GM23338 (cell line): Measurements from ENCODE around the gene PPP1CB. TPM values are rescaled to one million over a fixed set of nuclear protein-coding genes. Genes with fewer than 3 reads are reported as not detected.

ENCODE experiments used
- ATAC-seq: fragments of 200-7000 bp; cut with Tn5 transposase; 3 replicates; pipeline ENCODE4 v1.9.1; 2020
- DNase-seq: peaks from one replicate; pipeline ENCODE4 v3.0.0-alpha.2; 2015; ENCODE audit warnings: low spot score
- H2AFZ ChIP-seq: fragments of 200-600 bp; sonication (generic); 2 replicates; pipeline ENCODE4 v1.8.0; 2016; ENCODE audit warnings: antibody characterized with exemption, mild to moderate bottlenecking, moderate library complexity
- H3F3A ChIP-seq: fragments of 200-600 bp; sonication (generic); replicated peaks from 2 replicates; pipeline ENCODE4 v1.8.0; 2017; ENCODE audit warnings: antibody characterized with exemption, mixed run types, low read depth
- H3K27ac ChIP-seq: fragments of 200-600 bp; sonication (generic); 2 replicates; pipeline ENCODE4 v1.6.1; 2016; ENCODE audit warnings: low read depth
- H3K27me3 ChIP-seq: fragments of 200-600 bp; sonication (generic); 2 replicates; pipeline ENCODE4 v1.8.0; 2016; ENCODE audit warnings: mild to moderate bottlenecking, mixed run types, moderate library complexity; ENCODE audit not compliant: insufficient read depth
- H3K36me3 ChIP-seq: fragments of 200-600 bp; sonication (generic); 2 replicates; pipeline ENCODE4 v1.8.0; 2016; ENCODE audit warnings: mild to moderate bottlenecking; ENCODE audit not compliant: insufficient read depth
- H3K4me1 ChIP-seq: fragments of 200-600 bp; sonication (generic); 2 replicates; pipeline ENCODE4 v1.8.0; 2016; ENCODE audit warnings: mild to moderate bottlenecking, moderate library complexity; ENCODE audit not compliant: insufficient read depth
- H3K4me2 ChIP-seq: fragments of 200-600 bp; sonication (generic); 2 replicates; pipeline ENCODE4 v1.7.1; 2017; ENCODE audit warnings: mixed run types
- H3K4me3 ChIP-seq: fragments of 200-600 bp; sonication (generic); 2 replicates; pipeline ENCODE4 v1.6.1; 2016; ENCODE audit warnings: mixed run types
- H3K79me2 ChIP-seq: fragments of 200-600 bp; sonication (generic); replicated peaks from 2 replicates; pipeline ENCODE4 v1.8.0; 2017; ENCODE audit warnings: mild to moderate bottlenecking; ENCODE audit not compliant: insufficient read depth
- H3K9me2 ChIP-seq: fragments of 200-600 bp; sonication (generic); 2 replicates; pipeline ENCODE4 v1.8.0; 2017; ENCODE audit not compliant: insufficient read depth
- H4K20me1 ChIP-seq: fragments of 200-600 bp; sonication (generic); replicated peaks from 2 replicates; pipeline ENCODE4 v1.8.0; 2017; ENCODE audit warnings: mild to moderate bottlenecking; ENCODE audit not compliant: insufficient read depth
- H3K27ac Mint-ChIP-seq: 2 replicates; pipeline ENCODE4 v1.8.0; 2020; ENCODE audit warnings: inconsistent platforms, mild to moderate bottlenecking, moderate library complexity, mixed read lengths
- H3K27me3 Mint-ChIP-seq: 3 replicates; pipeline ENCODE4 v1.8.0; 2022; ENCODE audit warnings: low read depth, mild to moderate bottlenecking, moderate library complexity, mixed read lengths, inconsistent platforms; ENCODE audit not compliant: insufficient read depth, poor library complexity
- H3K36me3 Mint-ChIP-seq: 3 replicates; pipeline ENCODE4 v1.8.0; 2021; ENCODE audit warnings: low read depth, mild to moderate bottlenecking, inconsistent platforms, moderate library complexity, mixed read lengths
- H3K4me1 Mint-ChIP-seq: 3 replicates; pipeline ENCODE4 v1.8.0; 2020; ENCODE audit warnings: mild to moderate bottlenecking, inconsistent platforms, mixed read lengths
- H3K4me3 Mint-ChIP-seq: 3 replicates; pipeline ENCODE4 v1.8.0; 2021; ENCODE audit warnings: moderate library complexity, mild to moderate bottlenecking, inconsistent platforms, mixed read lengths
- H3K9me3 Mint-ChIP-seq: 3 replicates; pipeline ENCODE4 v1.8.0; 2020; ENCODE audit warnings: moderate library complexity, mild to moderate bottlenecking, inconsistent platforms, mixed read lengths
- CREB1 ChIP-seq: fragments of 250-450 bp; sonication (Bioruptor Pico); IDR thresholded peaks from 2 replicates; pipeline ENCODE4 v1.5.0; 2020; ENCODE audit warnings: low read depth, mild to moderate bottlenecking, moderate library complexity
- EZH2 ChIP-seq: fragments of 200-600 bp; sonication (generic); IDR thresholded peaks from one replicate; pipeline ENCODE4 v1.8.0; 2017; ENCODE audit warnings: antibody characterized with exemption, mild to moderate bottlenecking, low read depth; ENCODE audit not compliant: unreplicated experiment
- EZH2phosphoT487 ChIP-seq: fragments of 200-600 bp; sonication (generic); IDR thresholded peaks from one replicate; pipeline ENCODE4 v1.8.1; 2018; ENCODE audit warnings: antibody characterized with exemption; ENCODE audit not compliant: unreplicated experiment
- JUNB ChIP-seq: IDR thresholded peaks from one replicate; pipeline ENCODE4 v1.6.1; 2016; ENCODE audit warnings: antibody characterized with exemption; ENCODE audit not compliant: unreplicated experiment
- NANOG ChIP-seq: IDR thresholded peaks from 2 replicates; pipeline ENCODE4 v1.6.1; 2016; ENCODE audit warnings: antibody characterized with exemption, borderline replicate concordance
- POLR2AphosphoS5 ChIP-seq: IDR thresholded peaks from 2 replicates; pipeline ENCODE4 v1.6.1; 2016; ENCODE audit warnings: antibody characterized with exemption, low read depth
- STAT1 ChIP-seq: IDR thresholded peaks from one replicate; pipeline ENCODE4 v1.6.1; 2016; ENCODE audit warnings: antibody characterized with exemption; ENCODE audit not compliant: unreplicated experiment
- ZNF114 ChIP-seq: fragments of 250-450 bp; sonication (Bioruptor Pico); IDR thresholded peaks from 2 replicates; pipeline ENCODE4 v1.5.0; 2020; ENCODE audit warnings: mild to moderate bottlenecking, moderate library complexity
- ZNF331 ChIP-seq: fragments of 250-450 bp; sonication (Bioruptor Pico); IDR thresholded peaks from 2 replicates; pipeline ENCODE4 v1.5.0; 2020; ENCODE audit warnings: low read depth, mild to moderate bottlenecking, moderate library complexity
- polyA plus RNA-seq: library from polyadenylated mRNA; unstranded; fragments of >200 nt; fragmentation: Nextera tagmentation; extraction: Ambion mirVana; gene quantifications from 2 replicates; pipeline ENCODE4 v1.2.1, GENCODE V29; 2016
- total RNA-seq: library from RNA; depleted of rRNA; stranded (reverse); fragments of >200 nt; shearing (Covaris generic); gene quantifications from 2 replicates; pipeline ENCODE4 v1.2.3, GENCODE V29; 2014
- TF ChIP-seq, protein P1 (sequence below): fragments of 250-450 bp; sonication (Bioruptor Pico); IDR thresholded peaks from 2 replicates; pipeline ENCODE4 v1.5.0; 2020; ENCODE audit warnings: mild to moderate bottlenecking, moderate library complexity
- TF ChIP-seq, protein P2 (sequence below): IDR thresholded peaks from one replicate; pipeline ENCODE4 v1.6.1; 2018; ENCODE audit warnings: antibody characterized with exemption; ENCODE audit not compliant: unreplicated experiment
- TF ChIP-seq, protein P3 (sequence below): IDR thresholded peaks from 2 replicates; pipeline ENCODE4 v1.6.1; 2016; ENCODE audit warnings: antibody characterized with exemption
- TF ChIP-seq, protein P4 (sequence below), 2 experiments: fragments of 200-600 bp in 1 of 2; sonication (generic) in 1 of 2; conservative IDR thresholded peaks; 2 replicates each; pipeline versions ENCODE4 v1.5.1 to v1.6.1; 2016 to 2017; ENCODE audit warnings: antibody characterized with exemption in 2 of 2, low read depth in 2 of 2, mild to moderate bottlenecking in 2 of 2, moderate library complexity in 1 of 2

PPP1CB gene
- total and polyA plus RNA-seq, 2 experiments from 2014 or later = 103 to 118 TPM

DNA sequence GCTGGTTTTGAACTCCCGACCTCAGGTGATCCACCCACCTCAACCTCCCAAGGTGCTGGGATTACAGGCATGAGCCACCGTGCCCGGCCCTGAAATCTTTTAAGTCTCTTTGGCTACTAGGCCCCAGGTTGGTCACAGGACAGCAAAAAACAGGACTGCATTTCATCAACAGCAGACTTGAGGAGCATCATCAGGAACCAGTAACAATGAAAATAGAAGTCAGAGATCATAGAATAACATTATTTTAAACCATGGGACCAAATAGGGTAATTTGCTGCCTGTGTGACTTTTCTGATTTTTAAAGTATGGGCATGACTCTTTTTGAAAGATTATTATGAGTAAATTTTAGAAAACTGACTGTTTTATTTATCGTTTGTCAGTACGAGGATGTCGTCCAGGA is 24.8 kb downstream of the PPP1CB start:
- Mint-ChIP-seq H3K9me3 (no peaks in the 10 kb centered on the region), H3K27ac (no peak overlapping the region; the same call in 1 of the 2 replicates), H3K4me1 (no peaks in the 10 kb centered on the region), H3K27me3 (no peaks in the 10 kb centered on the region), H3K36me3 (peaks cover 36% of the 10 kb centered on the region; the same call in 2 of the 3 replicates), H3K4me3 (no peak overlapping the region)
- no peak for ATAC-seq
- Histone ChIP-seq H3K9me2 (no peaks in the 10 kb centered on the region), H3K27me3 (no peaks in the 10 kb centered on the region), H3K79me2 (peaks cover 64% of the 10 kb centered on the region), H3K4me2 (no peak overlapping the region), H2AFZ (no peak overlapping the region), H3F3A (no peaks in the 10 kb centered on the region), H3K36me3 (peaks cover 10% of the 10 kb centered on the region), H3K27ac (no peak overlapping the region), H4K20me1 (peaks cover 27% of the 10 kb centered on the region), H3K4me3 (no peak overlapping the region), H3K4me1 (no peaks in the 10 kb centered on the region)
- no peak for DNase-seq
- TF ChIP-seq ZNF331 (CRISPR knock-in tag) = no peak
- TF ChIP-seq, protein P1, sequence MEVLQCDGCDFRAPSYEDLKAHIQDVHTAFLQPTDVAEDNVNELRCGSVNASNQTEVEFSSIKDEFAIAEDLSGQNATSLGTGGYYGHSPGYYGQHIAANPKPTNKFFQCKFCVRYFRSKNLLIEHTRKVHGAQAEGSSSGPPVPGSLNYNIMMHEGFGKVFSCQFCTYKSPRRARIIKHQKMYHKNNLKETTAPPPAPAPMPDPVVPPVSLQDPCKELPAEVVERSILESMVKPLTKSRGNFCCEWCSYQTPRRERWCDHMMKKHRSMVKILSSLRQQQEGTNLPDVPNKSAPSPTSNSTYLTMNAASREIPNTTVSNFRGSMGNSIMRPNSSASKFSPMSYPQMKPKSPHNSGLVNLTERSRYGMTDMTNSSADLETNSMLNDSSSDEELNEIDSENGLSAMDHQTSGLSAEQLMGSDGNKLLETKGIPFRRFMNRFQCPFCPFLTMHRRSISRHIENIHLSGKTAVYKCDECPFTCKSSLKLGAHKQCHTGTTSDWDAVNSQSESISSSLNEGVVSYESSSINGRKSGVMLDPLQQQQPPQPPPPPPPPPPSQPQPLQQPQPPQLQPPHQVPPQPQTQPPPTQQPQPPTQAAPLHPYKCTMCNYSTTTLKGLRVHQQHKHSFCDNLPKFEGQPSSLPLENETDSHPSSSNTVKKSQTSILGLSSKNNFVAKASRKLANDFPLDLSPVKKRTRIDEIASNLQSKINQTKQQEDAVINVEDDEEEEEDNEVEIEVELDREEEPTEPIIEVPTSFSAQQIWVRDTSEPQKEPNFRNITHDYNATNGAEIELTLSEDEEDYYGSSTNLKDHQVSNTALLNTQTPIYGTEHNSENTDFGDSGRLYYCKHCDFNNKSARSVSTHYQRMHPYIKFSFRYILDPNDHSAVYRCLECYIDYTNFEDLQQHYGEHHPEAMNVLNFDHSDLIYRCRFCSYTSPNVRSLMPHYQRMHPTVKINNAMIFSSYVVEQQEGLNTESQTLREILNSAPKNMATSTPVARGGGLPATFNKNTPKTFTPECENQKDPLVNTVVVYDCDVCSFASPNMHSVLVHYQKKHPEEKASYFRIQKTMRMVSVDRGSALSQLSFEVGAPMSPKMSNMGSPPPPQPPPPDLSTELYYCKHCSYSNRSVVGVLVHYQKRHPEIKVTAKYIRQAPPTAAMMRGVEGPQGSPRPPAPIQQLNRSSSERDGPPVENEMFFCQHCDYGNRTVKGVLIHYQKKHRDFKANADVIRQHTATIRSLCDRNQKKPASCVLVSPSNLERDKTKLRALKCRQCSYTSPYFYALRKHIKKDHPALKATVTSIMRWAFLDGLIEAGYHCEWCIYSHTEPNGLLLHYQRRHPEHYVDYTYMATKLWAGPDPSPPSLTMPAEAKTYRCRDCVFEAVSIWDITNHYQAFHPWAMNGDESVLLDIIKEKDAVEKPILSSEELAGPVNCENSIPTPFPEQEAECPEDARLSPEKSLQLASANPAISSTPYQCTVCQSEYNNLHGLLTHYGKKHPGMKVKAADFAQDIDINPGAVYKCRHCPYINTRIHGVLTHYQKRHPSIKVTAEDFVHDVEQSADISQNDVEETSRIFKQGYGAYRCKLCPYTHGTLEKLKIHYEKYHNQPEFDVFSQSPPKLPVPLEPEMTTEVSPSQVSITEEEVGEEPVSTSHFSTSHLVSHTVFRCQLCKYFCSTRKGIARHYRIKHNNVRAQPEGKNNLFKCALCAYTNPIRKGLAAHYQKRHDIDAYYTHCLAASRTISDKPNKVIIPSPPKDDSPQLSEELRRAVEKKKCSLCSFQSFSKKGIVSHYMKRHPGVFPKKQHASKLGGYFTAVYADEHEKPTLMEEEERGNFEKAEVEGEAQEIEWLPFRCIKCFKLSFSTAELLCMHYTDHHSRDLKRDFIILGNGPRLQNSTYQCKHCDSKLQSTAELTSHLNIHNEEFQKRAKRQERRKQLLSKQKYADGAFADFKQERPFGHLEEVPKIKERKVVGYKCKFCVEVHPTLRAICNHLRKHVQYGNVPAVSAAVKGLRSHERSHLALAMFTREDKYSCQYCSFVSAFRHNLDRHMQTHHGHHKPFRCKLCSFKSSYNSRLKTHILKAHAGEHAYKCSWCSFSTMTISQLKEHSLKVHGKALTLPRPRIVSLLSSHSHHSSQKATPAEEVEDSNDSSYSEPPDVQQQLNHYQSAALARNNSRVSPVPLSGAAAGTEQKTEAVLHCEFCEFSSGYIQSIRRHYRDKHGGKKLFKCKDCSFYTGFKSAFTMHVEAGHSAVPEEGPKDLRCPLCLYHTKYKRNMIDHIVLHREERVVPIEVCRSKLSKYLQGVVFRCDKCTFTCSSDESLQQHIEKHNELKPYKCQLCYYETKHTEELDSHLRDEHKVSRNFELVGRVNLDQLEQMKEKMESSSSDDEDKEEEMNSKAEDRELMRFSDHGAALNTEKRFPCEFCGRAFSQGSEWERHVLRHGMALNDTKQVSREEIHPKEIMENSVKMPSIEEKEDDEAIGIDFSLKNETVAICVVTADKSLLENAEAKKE (CRISPR knock-in tag) = no peak
- TF ChIP-seq CREB1 (CRISPR knock-in tag) = no peak
- no peak for TF ChIP-seq JUNB
- no peak for TF ChIP-seq ZNF114 (CRISPR knock-in tag)
- TF ChIP-seq, protein P2, sequence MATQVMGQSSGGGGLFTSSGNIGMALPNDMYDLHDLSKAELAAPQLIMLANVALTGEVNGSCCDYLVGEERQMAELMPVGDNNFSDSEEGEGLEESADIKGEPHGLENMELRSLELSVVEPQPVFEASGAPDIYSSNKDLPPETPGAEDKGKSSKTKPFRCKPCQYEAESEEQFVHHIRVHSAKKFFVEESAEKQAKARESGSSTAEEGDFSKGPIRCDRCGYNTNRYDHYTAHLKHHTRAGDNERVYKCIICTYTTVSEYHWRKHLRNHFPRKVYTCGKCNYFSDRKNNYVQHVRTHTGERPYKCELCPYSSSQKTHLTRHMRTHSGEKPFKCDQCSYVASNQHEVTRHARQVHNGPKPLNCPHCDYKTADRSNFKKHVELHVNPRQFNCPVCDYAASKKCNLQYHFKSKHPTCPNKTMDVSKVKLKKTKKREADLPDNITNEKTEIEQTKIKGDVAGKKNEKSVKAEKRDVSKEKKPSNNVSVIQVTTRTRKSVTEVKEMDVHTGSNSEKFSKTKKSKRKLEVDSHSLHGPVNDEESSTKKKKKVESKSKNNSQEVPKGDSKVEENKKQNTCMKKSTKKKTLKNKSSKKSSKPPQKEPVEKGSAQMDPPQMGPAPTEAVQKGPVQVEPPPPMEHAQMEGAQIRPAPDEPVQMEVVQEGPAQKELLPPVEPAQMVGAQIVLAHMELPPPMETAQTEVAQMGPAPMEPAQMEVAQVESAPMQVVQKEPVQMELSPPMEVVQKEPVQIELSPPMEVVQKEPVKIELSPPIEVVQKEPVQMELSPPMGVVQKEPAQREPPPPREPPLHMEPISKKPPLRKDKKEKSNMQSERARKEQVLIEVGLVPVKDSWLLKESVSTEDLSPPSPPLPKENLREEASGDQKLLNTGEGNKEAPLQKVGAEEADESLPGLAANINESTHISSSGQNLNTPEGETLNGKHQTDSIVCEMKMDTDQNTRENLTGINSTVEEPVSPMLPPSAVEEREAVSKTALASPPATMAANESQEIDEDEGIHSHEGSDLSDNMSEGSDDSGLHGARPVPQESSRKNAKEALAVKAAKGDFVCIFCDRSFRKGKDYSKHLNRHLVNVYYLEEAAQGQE = no peak
- TF ChIP-seq, protein P3, sequence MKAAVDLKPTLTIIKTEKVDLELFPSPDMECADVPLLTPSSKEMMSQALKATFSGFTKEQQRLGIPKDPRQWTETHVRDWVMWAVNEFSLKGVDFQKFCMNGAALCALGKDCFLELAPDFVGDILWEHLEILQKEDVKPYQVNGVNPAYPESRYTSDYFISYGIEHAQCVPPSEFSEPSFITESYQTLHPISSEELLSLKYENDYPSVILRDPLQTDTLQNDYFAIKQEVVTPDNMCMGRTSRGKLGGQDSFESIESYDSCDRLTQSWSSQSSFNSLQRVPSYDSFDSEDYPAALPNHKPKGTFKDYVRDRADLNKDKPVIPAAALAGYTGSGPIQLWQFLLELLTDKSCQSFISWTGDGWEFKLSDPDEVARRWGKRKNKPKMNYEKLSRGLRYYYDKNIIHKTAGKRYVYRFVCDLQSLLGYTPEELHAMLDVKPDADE = no peak
- no peak for TF ChIP-seq NANOG
- no peak for TF ChIP-seq STAT1
- no peak for TF ChIP-seq POLR2AphosphoS5
- no peak for TF ChIP-seq EZH2phosphoT487
- no peak for TF ChIP-seq EZH2
- TF ChIP-seq, protein P4, sequence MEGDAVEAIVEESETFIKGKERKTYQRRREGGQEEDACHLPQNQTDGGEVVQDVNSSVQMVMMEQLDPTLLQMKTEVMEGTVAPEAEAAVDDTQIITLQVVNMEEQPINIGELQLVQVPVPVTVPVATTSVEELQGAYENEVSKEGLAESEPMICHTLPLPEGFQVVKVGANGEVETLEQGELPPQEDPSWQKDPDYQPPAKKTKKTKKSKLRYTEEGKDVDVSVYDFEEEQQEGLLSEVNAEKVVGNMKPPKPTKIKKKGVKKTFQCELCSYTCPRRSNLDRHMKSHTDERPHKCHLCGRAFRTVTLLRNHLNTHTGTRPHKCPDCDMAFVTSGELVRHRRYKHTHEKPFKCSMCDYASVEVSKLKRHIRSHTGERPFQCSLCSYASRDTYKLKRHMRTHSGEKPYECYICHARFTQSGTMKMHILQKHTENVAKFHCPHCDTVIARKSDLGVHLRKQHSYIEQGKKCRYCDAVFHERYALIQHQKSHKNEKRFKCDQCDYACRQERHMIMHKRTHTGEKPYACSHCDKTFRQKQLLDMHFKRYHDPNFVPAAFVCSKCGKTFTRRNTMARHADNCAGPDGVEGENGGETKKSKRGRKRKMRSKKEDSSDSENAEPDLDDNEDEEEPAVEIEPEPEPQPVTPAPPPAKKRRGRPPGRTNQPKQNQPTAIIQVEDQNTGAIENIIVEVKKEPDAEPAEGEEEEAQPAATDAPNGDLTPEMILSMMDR (conservative IDR thresholded peaks at IDR 0.05; ENCODE audit: low read depth in 2 of 2) = no peak
